GM12878 (cell line): Measurements from ENCODE around the gene LCA5. TPM values are rescaled to one million over a fixed set of nuclear protein-coding genes. Genes with fewer than 3 reads are reported as not detected.

Source experiments
- ATAC-seq: fragments of 200-7000 bp; cut with Tn5 transposase; 3 replicates; pipeline ENCODE4 v1.9.1; 2020; ENCODE audit warnings: mild to moderate bottlenecking, moderate library complexity
- BruUV-seq: library from RNA; stranded (reverse); fragments of 400-500 nt; replicated peaks from 2 replicates; lab custom pipeline; 2021; lab: Mats Ljungman, UMichigan
- CTCF ChIA-PET: fragments of 300-600 bp; sonication (Branson Sonifier 250); formaldehyde crosslinking; extraction: SDS; loops from one replicate; lab custom pipeline; 2021; ENCODE audit warnings: inconsistent platforms; lab: Yijun Ruan, JAX
- POLR2A ChIA-PET: fragments of 350-600 bp; formaldehyde crosslinking; extraction: SDS; loops from one replicate; lab custom pipeline; 2021; ENCODE audit warnings: inconsistent platforms; lab: Charles Lee
- RAD21 ChIA-PET: fragments of 300-600 bp; sonication (Branson Sonifier 250); formaldehyde crosslinking; loops from one replicate; lab custom pipeline; 2023; ENCODE audit warnings: antibody characterized with exemption; ENCODE audit not compliant: unreplicated experiment; lab: Charles Lee
- SMC1A ChIA-PET: fragments of 300-600 bp; sonication (Branson Sonifier 250); formaldehyde crosslinking; loops from one replicate; lab custom pipeline; 2023; ENCODE audit not compliant: unreplicated experiment, uncharacterized antibody; lab: Charles Lee
- DNase-seq: peaks from one replicate; pipeline ENCODE4 v3.0.0-alpha.2; 2011; ENCODE audit warnings: low read depth, low spot score
- FAIRE-seq: peaks from 3 replicates; lab custom pipeline; 2011; peaks lifted over from hg19 to GRCh38; lab: Jason Lieb, UNC
- H2AFZ ChIP-seq: 2 replicates; pipeline ENCODE4 v1.6.0; 2011; ENCODE audit warnings: low read depth, low read length, control low read depth; ENCODE audit not compliant: control insufficient read depth
- H3K27ac ChIP-seq: 2 replicates; pipeline ENCODE4 v1.5.1; 2011; ENCODE audit warnings: control low read depth; ENCODE audit not compliant: control insufficient read depth, insufficient read depth
- H3K27me3 ChIP-seq, 2 experiments: replicated peaks in 1 of 2; 2 replicates each; pipeline versions ENCODE4 v1.6.0 to v1.6.1; 2011; ENCODE audit warnings: low read length in 1 of 2; ENCODE audit not compliant: control insufficient read depth in 2 of 2, insufficient read depth in 2 of 2
- H3K36me3 ChIP-seq, 2 experiments: 2 replicates each; pipeline ENCODE4 v1.5.1; 2011; ENCODE audit warnings: low read length in 1 of 2; ENCODE audit not compliant: control insufficient read depth in 2 of 2, insufficient read depth in 2 of 2
- H3K4me1 ChIP-seq: 2 replicates; pipeline ENCODE4 v1.6.1; 2011; ENCODE audit warnings: mild to moderate bottlenecking, low read length, moderate library complexity, mixed read lengths; ENCODE audit not compliant: control insufficient read depth, insufficient read depth
- H3K4me2 ChIP-seq: 2 replicates; pipeline ENCODE4 v1.6.0; 2011; ENCODE audit warnings: control low read depth; ENCODE audit not compliant: control insufficient read depth, insufficient read depth
- H3K4me3 ChIP-seq: fragments of 200-600 bp; sonication (generic); 2 replicates; pipeline ENCODE4 v1.5.1; 2016
- H3K79me2 ChIP-seq: 2 replicates; pipeline ENCODE4 v1.6.0; 2011; ENCODE audit warnings: low read length; ENCODE audit not compliant: control insufficient read depth, insufficient read depth
- H3K9ac ChIP-seq: 2 replicates; pipeline ENCODE4 v1.8.0; 2011; ENCODE audit warnings: low read length, control low read depth, mixed read lengths; ENCODE audit not compliant: control insufficient read depth, insufficient read depth
- H3K9me3 ChIP-seq: replicated peaks from 3 replicates; pipeline ENCODE4 v1.5.1; 2011; ENCODE audit warnings: mild to moderate bottlenecking, low read length; ENCODE audit not compliant: control insufficient read depth, insufficient read depth
- H4K20me1 ChIP-seq: 2 replicates; pipeline ENCODE4 v1.6.0; 2011; ENCODE audit not compliant: control insufficient read depth, insufficient read depth
- CBFB ChIP-seq: IDR thresholded peaks from 2 replicates; pipeline ENCODE4 v1.6.1; 2016; ENCODE audit warnings: antibody characterized with exemption, low read depth
- CHD4 ChIP-seq: fragments of 200-600 bp; sonication (generic); IDR thresholded peaks from 2 replicates; pipeline ENCODE4 v1.6.1; 2016; ENCODE audit warnings: mild to moderate bottlenecking
- CTCF ChIP-seq, 3 experiments: IDR thresholded peaks in 2 of 3; conservative IDR thresholded peaks in 1 of 3; 2 replicates each; pipeline ENCODE4 v1.5.1; 2011; ENCODE audit warnings: low read depth in 3 of 3, low read length in 3 of 3, mild to moderate bottlenecking in 3 of 3, control low read depth in 2 of 3, moderate library complexity in 2 of 3, inconsistent platforms in 1 of 3, mixed read lengths in 1 of 3; ENCODE audit not compliant: control insufficient read depth in 2 of 3, insufficient read depth in 1 of 3; ENCODE audit errors: extremely low read depth in 1 of 3
- ELK1 ChIP-seq: IDR thresholded peaks from 2 replicates; pipeline ENCODE4 v1.6.1; 2012; ENCODE audit warnings: low read depth, low read length, improper control_type of control experiment
- FOXM1 ChIP-seq: IDR thresholded peaks from 2 replicates; pipeline ENCODE4 v1.6.1; 2012; ENCODE audit warnings: low read depth, mild to moderate bottlenecking, inconsistent platforms, low read length, moderate library complexity
- HDAC2 ChIP-seq: fragments of 200-600 bp; sonication (generic); IDR thresholded peaks from 2 replicates; pipeline ENCODE4 v1.6.1; 2017
- KDM1A ChIP-seq: fragments of 200-600 bp; sonication (generic); IDR thresholded peaks from 2 replicates; pipeline ENCODE4 v1.6.1; 2016; ENCODE audit warnings: borderline replicate concordance
- NR2C1 ChIP-seq: fragments of 450-650 bp; IDR thresholded peaks from 2 replicates; pipeline ENCODE4 v1.6.1; 2017; ENCODE audit warnings: antibody characterized with exemption, mild to moderate bottlenecking, moderate library complexity
- RCOR1 ChIP-seq: conservative IDR thresholded peaks from 2 replicates; pipeline ENCODE4 v1.6.1; 2012; ENCODE audit warnings: low read depth, low read length, improper control_type of control experiment
- SIN3A ChIP-seq: IDR thresholded peaks from 2 replicates; pipeline ENCODE4 v1.6.1; 2012; ENCODE audit warnings: low read depth, low read length, improper control_type of control experiment
- SIX5 ChIP-seq: IDR thresholded peaks from 2 replicates; pipeline ENCODE4 v1.6.1; 2011; ENCODE audit warnings: mild to moderate bottlenecking, low read depth, low read length, moderate library complexity; ENCODE audit not compliant: severe bottlenecking
- SMAD5 ChIP-seq: IDR thresholded peaks from 2 replicates; pipeline ENCODE4 v1.6.1; 2016; ENCODE audit warnings: antibody characterized with exemption, low read depth
- SPI1 ChIP-seq: IDR thresholded peaks from 2 replicates; pipeline ENCODE4 v1.6.1; 2011; ENCODE audit warnings: low read depth, mild to moderate bottlenecking, low read length, moderate library complexity, borderline replicate concordance; ENCODE audit not compliant: insufficient read depth
- SREBF2 ChIP-seq: IDR thresholded peaks from 2 replicates; pipeline ENCODE4 v1.6.1; 2012; ENCODE audit warnings: mild to moderate bottlenecking, low read length
- SUPT20H ChIP-seq: IDR thresholded peaks from 2 replicates; pipeline ENCODE4 v1.6.1; 2011; ENCODE audit warnings: low read depth, mild to moderate bottlenecking, low read length, moderate library complexity, borderline replicate concordance; ENCODE audit not compliant: control insufficient read depth
- TBL1XR1 ChIP-seq: IDR thresholded peaks from 2 replicates; pipeline ENCODE4 v1.6.1; 2012; ENCODE audit warnings: low read depth, low read length, improper control_type of control experiment
- WRNIP1 ChIP-seq: IDR thresholded peaks from 2 replicates; pipeline ENCODE4 v1.6.1; 2011; ENCODE audit warnings: low read depth, low read length, improper control_type of control experiment, borderline replicate concordance
- YBX1 ChIP-seq: fragments of 450-650 bp; IDR thresholded peaks from 2 replicates; pipeline ENCODE4 v1.6.1; 2016; ENCODE audit warnings: antibody characterized with exemption
- ZBED1 ChIP-seq: IDR thresholded peaks from 2 replicates; pipeline ENCODE4 v1.6.1; 2016; ENCODE audit warnings: borderline replicate concordance
- ZNF217 ChIP-seq: fragments of 450-650 bp; IDR thresholded peaks from 2 replicates; pipeline ENCODE4 v1.6.1; 2017; ENCODE audit warnings: antibody characterized with exemption, mild to moderate bottlenecking
- ZNF622 ChIP-seq: fragments of 450-650 bp; IDR thresholded peaks from 2 replicates; pipeline ENCODE4 v1.6.1; 2017; ENCODE audit warnings: mild to moderate bottlenecking, inconsistent platforms
- WGBS: methylation state at CpG from one replicate; pipeline ENCODE4 v1.1.6; 2016; ENCODE audit warnings: low lambda C conversion rate; ENCODE audit not compliant: insufficient replicate concordance, insufficient coverage; ENCODE audit errors: missing lambda C conversion rate; 5-methylcytosine and 5-hydroxymethylcytosine counted together
- in situ Hi-C: fragments of 300-500 bp; cut with MboI; formaldehyde crosslinking; loops from 9 replicates; pipeline ENCODE4 v1.14.3; 2018; ENCODE audit warnings: mixed read lengths
- intact Hi-C: fragments of 100-400 bp; cut with micrococcal nuclease; formaldehyde crosslinking; loops from one replicate; pipeline ENCODE4 v1.14.2; 2022; ENCODE audit not compliant: unreplicated experiment
- polyA plus RNA-seq, 11 experiments: library from polyadenylated mRNA; depleted of rRNA in 4 of 11; unstranded in 6 of 11; stranded (reverse) in 5 of 11; fragments of >200 nt; fragmentation: Nextera tagmentation in 4 of 11; fragmentation: Illumina TruSeq in 1 of 11; extraction: Ambion mirVana in 4 of 11; extraction: Trizol in 1 of 11; gene quantifications; 1 replicate in 1 of 11; 2 replicates in 10 of 11; pipeline versions ENCODE4 v1.2.1 to v1.2.3, GENCODE V29; 2011 to 2016; ENCODE audit warnings: inconsistent platforms in 2 of 11, missing spikeins in 2 of 11, low read depth in 1 of 11
- total RNA-seq, 4 experiments: library from RNA; depleted of rRNA in 3 of 4; stranded (reverse); fragments of >200 nt in 3 of 4; fragmentation: Illumina TruSeq in 1 of 4; extraction: Trizol in 1 of 4; gene quantifications; 2 replicates each; pipeline versions ENCODE4 v1.2.1 to v1.2.3, GENCODE V29; 2013 to 2021
- TF ChIP-seq, protein P1 (sequence below): fragments of 450-650 bp; conservative IDR thresholded peaks from 2 replicates; pipeline ENCODE4 v1.6.1; 2017; ENCODE audit warnings: mild to moderate bottlenecking, moderate library complexity

The LCA5 gene
- total and polyA plus RNA-seq, 10 of the 15 experiments (the other 5 are each of a cell fraction or from before 2014, with no cell fraction given) = 0.13 to 0.45 (median 0.27) TPM

DNA sequence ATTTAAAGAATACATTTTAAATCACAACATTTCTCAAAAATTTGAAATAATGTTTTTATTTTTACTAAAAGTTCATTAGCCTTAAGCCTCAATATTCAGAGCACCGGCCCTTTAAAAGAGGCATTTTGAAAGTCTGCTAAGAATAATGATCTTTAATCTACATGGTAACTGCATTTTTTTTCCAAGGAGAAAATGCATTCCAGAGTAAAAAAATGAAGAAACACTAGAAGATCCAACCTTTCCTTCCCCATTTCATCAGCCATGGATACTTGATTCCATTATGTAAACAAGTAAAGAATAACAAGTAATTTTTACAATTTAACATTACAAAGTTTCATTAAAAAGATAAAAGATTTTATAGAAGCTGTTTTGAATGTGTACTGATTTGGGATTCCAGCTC, 21.8 kb downstream of the LCA5 start (continued):
- TF ChIP-seq YBX1 (no peak), WRNIP1 (no peak), ZNF622 (no peak), SMAD5 (no peak)
- TF ChIP-seq, protein P1, sequence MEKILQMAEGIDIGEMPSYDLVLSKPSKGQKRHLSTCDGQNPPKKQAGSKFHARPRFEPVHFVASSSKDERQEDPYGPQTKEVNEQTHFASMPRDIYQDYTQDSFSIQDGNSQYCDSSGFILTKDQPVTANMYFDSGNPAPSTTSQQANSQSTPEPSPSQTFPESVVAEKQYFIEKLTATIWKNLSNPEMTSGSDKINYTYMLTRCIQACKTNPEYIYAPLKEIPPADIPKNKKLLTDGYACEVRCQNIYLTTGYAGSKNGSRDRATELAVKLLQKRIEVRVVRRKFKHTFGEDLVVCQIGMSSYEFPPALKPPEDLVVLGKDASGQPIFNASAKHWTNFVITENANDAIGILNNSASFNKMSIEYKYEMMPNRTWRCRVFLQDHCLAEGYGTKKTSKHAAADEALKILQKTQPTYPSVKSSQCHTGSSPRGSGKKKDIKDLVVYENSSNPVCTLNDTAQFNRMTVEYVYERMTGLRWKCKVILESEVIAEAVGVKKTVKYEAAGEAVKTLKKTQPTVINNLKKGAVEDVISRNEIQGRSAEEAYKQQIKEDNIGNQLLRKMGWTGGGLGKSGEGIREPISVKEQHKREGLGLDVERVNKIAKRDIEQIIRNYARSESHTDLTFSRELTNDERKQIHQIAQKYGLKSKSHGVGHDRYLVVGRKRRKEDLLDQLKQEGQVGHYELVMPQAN = no peak
- TF ChIP-seq, all 136 proteins: peak for 0

DNA sequence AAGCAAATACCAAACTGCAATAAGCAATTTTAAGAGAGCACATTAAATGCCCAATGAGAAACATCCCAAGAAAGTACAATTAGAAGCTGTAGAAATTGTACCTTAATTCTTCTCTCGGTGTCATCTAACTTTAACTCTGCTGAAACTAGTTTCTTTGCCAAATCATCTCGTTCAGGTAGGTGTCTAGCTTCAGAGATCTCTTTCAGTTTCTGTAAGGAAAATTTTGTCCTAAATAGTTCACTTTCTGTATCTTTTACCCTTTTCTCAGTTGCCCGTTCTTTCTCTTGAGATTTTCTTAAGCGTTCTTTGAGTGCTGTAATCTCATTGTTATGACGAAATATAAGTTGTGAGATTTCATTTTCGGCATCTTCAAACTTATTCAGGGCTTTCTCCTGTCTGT, 24.1 kb downstream of the LCA5 start:
- intact Hi-C loops (no loop called here), in situ Hi-C loops (no loop called here)
- Histone ChIP-seq H3K79me2 (no peaks in the 10 kb centered on the region), H4K20me1 (no peaks in the 10 kb centered on the region), H3K4me1 (no peaks in the 10 kb centered on the region), H3K9me3 (no peaks in the 10 kb centered on the region), H3K4me2 (no peak overlapping the region), H3K27me3 (no peaks in the 10 kb centered on the region), H3K27ac (no peak overlapping the region), H3K4me3 (no peak overlapping the region), H2AFZ (no peak overlapping the region), H3K9ac (no peak overlapping the region), H3K36me3 (no peaks in the 10 kb centered on the region)
- POLR2A ChIA-PET = no interaction called here
- no TSS peak for BruUV-seq
- SMC1A ChIA-PET = interaction anchor here (1.3 to 1.8 kb wide), 2 partner anchors 9 to 11 kb away, joined by 3 to 4 read pairs; no protein-coding TSS in a partner anchor
- WGBS = 90% methylated on average over 6 of the region's 6 CpGs
- RAD21 ChIA-PET = no interaction called here
- FAIRE-seq (no peak), ATAC-seq (no peak), DNase-seq (no peak)
- CTCF ChIA-PET = interaction anchor here (0.8 kb wide), 1 partner anchor 259 kb away, joined by 3 read pairs; no protein-coding TSS in a partner anchor
- TF ChIP-seq RCOR1 (no peak), ZNF217 (no peak), CBFB (no peak), SIX5 (no peak), SIN3A (no peak), ELK1 (no peak), SPI1 (no peak), ZNF622 (no peak), CTCF (IDR thresholded peaks at IDR 0.05 in 2 of 3, conservative IDR thresholded peaks at IDR 0.05 in 1 of 3; ENCODE audit: control insufficient read depth in 2 of 3, extremely low read depth in 1 of 3, insufficient read depth in 1 of 3, low read depth in 3 of 3, low read length in 3 of 3) (no peak), TBL1XR1 (no peak), NR2C1 (no peak), HDAC2 (no peak), CHD4 (no peak), SUPT20H (no peak), FOXM1 (no peak), SREBF2 (no peak), ZBED1 (no peak), KDM1A (no peak)
